Activated naive CD8-positive, alpha-beta T cell treated with anti-CD3 and anti-CD28 coated beads, Interleukin-2, amount 50 U/mL, for 24 hours (primary cell): ENCODE results near the gene FNDC1.
A peak's percentile ranks its signal among the peaks of the same experiment; 100 is the strongest.

Experiments
- ATAC-seq: fragments of 150-1000 bp; cut with Tn5 transposase; one replicate; pipeline ENCODE4 v1.10.0; 2021
- DNase-seq: peaks from one replicate; pipeline ENCODE4 v3.0.0; 2021
- H3K27ac Mint-ChIP-seq: one replicate; pipeline ENCODE4 v1.8.0; 2021; ENCODE audit warnings: mild to moderate bottlenecking, mixed read lengths
- H3K27me3 Mint-ChIP-seq: one replicate; pipeline ENCODE4 v1.8.0; 2021; ENCODE audit warnings: mixed read lengths
- H3K36me3 Mint-ChIP-seq: one replicate; pipeline ENCODE4 v1.8.0; 2021; ENCODE audit warnings: low read depth, mixed read lengths
- H3K4me1 Mint-ChIP-seq: one replicate; pipeline ENCODE4 v1.8.0; 2021; ENCODE audit warnings: mixed read lengths
- H3K4me3 Mint-ChIP-seq: one replicate; pipeline ENCODE4 v1.8.0; 2021; ENCODE audit warnings: mild to moderate bottlenecking, moderate library complexity, mixed read lengths
- H3K9me3 Mint-ChIP-seq: one replicate; pipeline ENCODE4 v1.8.0; 2021; ENCODE audit warnings: mixed read lengths

Gene FNDC1

GRCh38 chr6:159170999-159171712 lies 2.0 kb downstream of the FNDC1 start:
- Mint-ChIP-seq H3K4me1 (peaks cover 16% of the 10 kb centered on the region), H3K27ac (no peak overlapping the region), H3K27me3 (peaks cover 78% of the 10 kb centered on the region), H3K9me3 (no peaks in the 10 kb centered on the region), H3K4me3 (no peak overlapping the region), H3K36me3 (no peaks in the 10 kb centered on the region)
- DNase-seq (no peak), ATAC-seq (no peak)

GRCh38 chr6:159172091-159172491 lies 2.9 kb downstream of the FNDC1 start:
- no peak for DNase-seq
- no peak overlapping the region for H3K4me3 Mint-ChIP-seq

GRCh38 chr6:159174263-159174969 lies 5.2 kb downstream of the FNDC1 start:
- Mint-ChIP-seq H3K9me3 (no peaks in the 10 kb centered on the region), H3K4me1 (peaks cover 10% of the 10 kb centered on the region), H3K27ac (no peak overlapping the region), H3K27me3 (peaks cover 60% of the 10 kb centered on the region), H3K4me3 (no peak overlapping the region), H3K36me3 (no peaks in the 10 kb centered on the region)
- DNase-seq (peak; percentile 78), ATAC-seq (peak; percentile 78)

More at GRCh38 chr6:159172091-159172491, 2.9 kb downstream of the FNDC1 start:
- Mint-ChIP-seq H3K9me3 (no peaks in the 10 kb centered on the region), H3K36me3 (no peaks in the 10 kb centered on the region), H3K27me3 (peaks cover 72% of the 10 kb centered on the region), H3K27ac (no peak overlapping the region), H3K4me1 (peaks cover 16% of the 10 kb centered on the region)
- ATAC-seq: no peak

GRCh38 chr6:159176913-159177312 lies 7.7 kb downstream of the FNDC1 start:
- ATAC-seq (no peak), DNase-seq (no peak)
- Mint-ChIP-seq H3K9me3 (no peaks in the 10 kb centered on the region), H3K4me3 (no peak overlapping the region), H3K4me1 (peaks cover 8% of the 10 kb centered on the region), H3K36me3 (no peaks in the 10 kb centered on the region), H3K27me3 (peaks cover 37% of the 10 kb centered on the region), H3K27ac (no peak overlapping the region)

GRCh38 chr6:159178847-159179246 lies 9.6 kb downstream of the FNDC1 start:
- no peak overlapping the region for H3K4me3 Mint-ChIP-seq
- no peak for ATAC-seq
- no peaks in the 10 kb centered on the region for H3K36me3 Mint-ChIP-seq
- peaks cover 19% of the 10 kb centered on the region for H3K27me3 Mint-ChIP-seq
- H3K9me3 Mint-ChIP-seq: no peaks in the 10 kb centered on the region
- H3K27ac Mint-ChIP-seq: no peak overlapping the region
- no peak for DNase-seq
- H3K4me1 Mint-ChIP-seq: peaks cover 11% of the 10 kb centered on the region

- Mint-ChIP-seq H3K4me3 (no peak overlapping the region), H3K9me3 (no peaks in the 10 kb centered on the region), H3K27me3 (peaks cover 13% of the 10 kb centered on the region), H3K36me3 (no peaks in the 10 kb centered on the region), H3K4me1 (peaks cover 9% of the 10 kb centered on the region), H3K27ac (no peak overlapping the region)
- no peak for DNase-seq
- no peak for ATAC-seq
These were observed 10.8 kb downstream of the FNDC1 start for GRCh38 chr6:159180001-159180400.

- Mint-ChIP-seq H3K4me1 (peaks cover 9% of the 10 kb centered on the region), H3K9me3 (peaks cover 9% of the 10 kb centered on the region), H3K4me3 (no peak overlapping the region), H3K27me3 (peaks cover 8% of the 10 kb centered on the region), H3K27ac (no peak overlapping the region), H3K36me3 (no peaks in the 10 kb centered on the region)
- ATAC-seq (no peak), DNase-seq (no peak)
These were observed 12.7 kb downstream of the FNDC1 start for GRCh38 chr6:159181914-159182313.

GRCh38 chr6:159184559-159184958 lies 15.4 kb downstream of the FNDC1 start:
- H3K36me3 Mint-ChIP-seq: no peaks in the 10 kb centered on the region
- H3K4me3 Mint-ChIP-seq: no peak overlapping the region
- DNase-seq (no peak), ATAC-seq (no peak)
- H3K9me3 Mint-ChIP-seq: peaks cover 9% of the 10 kb centered on the region
- no peak overlapping the region for H3K27ac Mint-ChIP-seq
- H3K4me1 Mint-ChIP-seq: peaks cover 9% of the 10 kb centered on the region
- peaks cover 2% of the 10 kb centered on the region for H3K27me3 Mint-ChIP-seq

GRCh38 chr6:159190460-159190859 lies 21.3 kb downstream of the FNDC1 start:
- H3K36me3 Mint-ChIP-seq: no peaks in the 10 kb centered on the region
- peaks cover 8% of the 10 kb centered on the region for H3K9me3 Mint-ChIP-seq
- H3K4me1 Mint-ChIP-seq: no peaks in the 10 kb centered on the region
- DNase-seq: no peak
- H3K4me3 Mint-ChIP-seq: no peak overlapping the region
- peaks cover 16% of the 10 kb centered on the region for H3K27me3 Mint-ChIP-seq
- ATAC-seq: no peak
- H3K27ac Mint-ChIP-seq: no peak overlapping the region

GRCh38 chr6:159193923-159194322 lies 24.7 kb downstream of the FNDC1 start:
- Mint-ChIP-seq H3K9me3 (no peaks in the 10 kb centered on the region), H3K27ac (no peak overlapping the region), H3K36me3 (no peaks in the 10 kb centered on the region), H3K27me3 (peaks cover 28% of the 10 kb centered on the region), H3K4me3 (no peak overlapping the region), H3K4me1 (no peaks in the 10 kb centered on the region)
- ATAC-seq: no peak
- no peak for DNase-seq

GRCh38 chr6:159194421-159194820 lies 25.2 kb downstream of the FNDC1 start:
- Mint-ChIP-seq H3K9me3 (no peaks in the 10 kb centered on the region), H3K4me1 (no peaks in the 10 kb centered on the region), H3K27ac (no peak overlapping the region), H3K4me3 (no peak overlapping the region), H3K27me3 (peaks cover 29% of the 10 kb centered on the region), H3K36me3 (no peaks in the 10 kb centered on the region)
- DNase-seq (no peak), ATAC-seq (no peak)

GRCh38 chr6:159196430-159196975 lies 27.3 kb downstream of the FNDC1 start:
- Mint-ChIP-seq H3K4me1 (no peaks in the 10 kb centered on the region), H3K4me3 (no peak overlapping the region), H3K27me3 (peaks cover 31% of the 10 kb centered on the region), H3K36me3 (no peaks in the 10 kb centered on the region), H3K27ac (no peak overlapping the region), H3K9me3 (no peaks in the 10 kb centered on the region)
- no peak for ATAC-seq
- DNase-seq: no peak

- no peak overlapping the region for H3K4me3 Mint-ChIP-seq
- H3K27me3 Mint-ChIP-seq: peaks cover 29% of the 10 kb centered on the region
- ATAC-seq: no peak
- DNase-seq: no peak
- no peak overlapping the region for H3K27ac Mint-ChIP-seq
- no peaks in the 10 kb centered on the region for H3K4me1 Mint-ChIP-seq
- no peaks in the 10 kb centered on the region for H3K36me3 Mint-ChIP-seq
- H3K9me3 Mint-ChIP-seq: no peaks in the 10 kb centered on the region
These were observed 28.1 kb downstream of the FNDC1 start for GRCh38 chr6:159197251-159197650.

GRCh38 chr6:159201336-159201735 lies 32.1 kb downstream of the FNDC1 start:
- Mint-ChIP-seq H3K27me3 (peaks cover 17% of the 10 kb centered on the region), H3K4me1 (peaks cover 3% of the 10 kb centered on the region), H3K9me3 (no peaks in the 10 kb centered on the region), H3K4me3 (no peak overlapping the region), H3K27ac (no peak overlapping the region), H3K36me3 (no peaks in the 10 kb centered on the region)
- ATAC-seq (no peak), DNase-seq (no peak)
